ENCODE data around the gene CLP1.

Gene CLP1

DNA sequence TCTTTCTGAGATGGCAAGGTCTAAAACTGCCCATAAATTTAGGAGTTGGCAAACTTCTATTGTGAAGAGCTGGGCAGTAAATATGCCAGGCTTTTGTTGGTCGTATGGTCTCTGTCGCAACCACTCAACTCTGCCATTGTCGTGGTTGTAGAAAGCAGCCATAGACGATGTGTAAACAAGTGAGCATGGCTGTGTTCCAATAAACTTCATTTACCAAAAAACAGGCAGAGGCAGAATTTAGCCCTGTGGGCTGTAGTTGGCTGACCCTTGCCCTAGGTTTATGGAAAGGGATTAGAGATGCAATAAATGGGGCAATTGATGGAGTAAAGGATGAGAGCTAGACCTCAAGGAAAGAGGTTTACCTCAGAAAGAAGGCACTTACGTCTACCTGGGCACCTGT, 25.4 kb upstream of the CLP1 start:
- H3K4me2 ChIP-seq (ENCODE audit: low read depth, low read length, poor library complexity, severe bottlenecking), result no peak overlapping the region

GRCh38 chr11:57633394-57634070, 24.0 kb upstream of the CLP1 start:
- no peak for TF ChIP-seq EZH2phosphoT487 (IDR thresholded peaks at IDR 0.05; ENCODE audit: borderline replicate concordance)
- TF ChIP-seq, protein P1, sequence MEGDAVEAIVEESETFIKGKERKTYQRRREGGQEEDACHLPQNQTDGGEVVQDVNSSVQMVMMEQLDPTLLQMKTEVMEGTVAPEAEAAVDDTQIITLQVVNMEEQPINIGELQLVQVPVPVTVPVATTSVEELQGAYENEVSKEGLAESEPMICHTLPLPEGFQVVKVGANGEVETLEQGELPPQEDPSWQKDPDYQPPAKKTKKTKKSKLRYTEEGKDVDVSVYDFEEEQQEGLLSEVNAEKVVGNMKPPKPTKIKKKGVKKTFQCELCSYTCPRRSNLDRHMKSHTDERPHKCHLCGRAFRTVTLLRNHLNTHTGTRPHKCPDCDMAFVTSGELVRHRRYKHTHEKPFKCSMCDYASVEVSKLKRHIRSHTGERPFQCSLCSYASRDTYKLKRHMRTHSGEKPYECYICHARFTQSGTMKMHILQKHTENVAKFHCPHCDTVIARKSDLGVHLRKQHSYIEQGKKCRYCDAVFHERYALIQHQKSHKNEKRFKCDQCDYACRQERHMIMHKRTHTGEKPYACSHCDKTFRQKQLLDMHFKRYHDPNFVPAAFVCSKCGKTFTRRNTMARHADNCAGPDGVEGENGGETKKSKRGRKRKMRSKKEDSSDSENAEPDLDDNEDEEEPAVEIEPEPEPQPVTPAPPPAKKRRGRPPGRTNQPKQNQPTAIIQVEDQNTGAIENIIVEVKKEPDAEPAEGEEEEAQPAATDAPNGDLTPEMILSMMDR (conservative IDR thresholded peaks at IDR 0.05; ENCODE audit: low read length), result no peak
- H3K9me3 ChIP-seq (ENCODE audit: insufficient read depth, low read depth, low read length), result no peaks in the 10 kb centered on the region
- peaks cover 27% of the 10 kb centered on the region for H3K4me1 ChIP-seq (ENCODE audit: insufficient read depth, low read length, poor library complexity, severe bottlenecking)
- H3K9ac ChIP-seq (ENCODE audit: low read depth, low read length, poor library complexity, severe bottlenecking), result no peak overlapping the region
- peaks cover 4% of the 10 kb centered on the region; the same call in 1 of the 2 replicates for H3K79me2 ChIP-seq (ENCODE audit: insufficient read depth, low read length)
- H3K4me3 ChIP-seq (ENCODE audit: low read length, poor library complexity, severe bottlenecking), result no peak overlapping the region
- H4K20me1 ChIP-seq (ENCODE audit: insufficient read depth, low read length, poor library complexity, severe bottlenecking), result no peaks in the 10 kb centered on the region
- H2AFZ ChIP-seq (ENCODE audit: low read length), result no peak overlapping the region
- no peaks in the 10 kb centered on the region for H3K36me3 ChIP-seq (ENCODE audit: insufficient read depth, low read length)
- no peak overlapping the region for H3K4me2 ChIP-seq (ENCODE audit: low read depth, low read length, poor library complexity, severe bottlenecking)
- H3K27me3 ChIP-seq (ENCODE audit: insufficient read depth, low read length, poor library complexity, severe bottlenecking), result no peaks in the 10 kb centered on the region
- no peaks in the 10 kb centered on the region for H3K9me2 ChIP-seq (replicated peaks; ENCODE audit: low read depth, low read length)
- no peaks in the 10 kb centered on the region for H3F3A ChIP-seq (ENCODE audit: low read depth)

More for the DNA sequence above, 25.4 kb upstream of the CLP1 start:
- Histone ChIP-seq H3F3A (ENCODE audit: low read depth) (no peaks in the 10 kb centered on the region), H2AFZ (ENCODE audit: low read length) (no peak overlapping the region), H3K9ac (ENCODE audit: low read depth, low read length, poor library complexity, severe bottlenecking) (no peak overlapping the region), H3K4me1 (ENCODE audit: insufficient read depth, low read length, poor library complexity, severe bottlenecking) (peaks cover 18% of the 10 kb centered on the region), H3K36me3 (ENCODE audit: insufficient read depth, low read length) (no peaks in the 10 kb centered on the region), H4K20me1 (ENCODE audit: insufficient read depth, low read length, poor library complexity, severe bottlenecking) (no peaks in the 10 kb centered on the region), H3K27me3 (ENCODE audit: insufficient read depth, low read length, poor library complexity, severe bottlenecking) (no peaks in the 10 kb centered on the region), H3K79me2 (ENCODE audit: insufficient read depth, low read length) (no peaks in the 10 kb centered on the region), H3K4me3 (ENCODE audit: low read length, poor library complexity, severe bottlenecking) (no peak overlapping the region), H3K9me3 (ENCODE audit: insufficient read depth, low read depth, low read length) (no peaks in the 10 kb centered on the region), H3K9me2 (replicated peaks; ENCODE audit: low read depth, low read length) (no peaks in the 10 kb centered on the region)
- TF ChIP-seq, protein P1 (conservative IDR thresholded peaks at IDR 0.05; ENCODE audit: low read length), result no peak
- no peak for TF ChIP-seq EZH2phosphoT487 (IDR thresholded peaks at IDR 0.05; ENCODE audit: borderline replicate concordance)

DNA sequence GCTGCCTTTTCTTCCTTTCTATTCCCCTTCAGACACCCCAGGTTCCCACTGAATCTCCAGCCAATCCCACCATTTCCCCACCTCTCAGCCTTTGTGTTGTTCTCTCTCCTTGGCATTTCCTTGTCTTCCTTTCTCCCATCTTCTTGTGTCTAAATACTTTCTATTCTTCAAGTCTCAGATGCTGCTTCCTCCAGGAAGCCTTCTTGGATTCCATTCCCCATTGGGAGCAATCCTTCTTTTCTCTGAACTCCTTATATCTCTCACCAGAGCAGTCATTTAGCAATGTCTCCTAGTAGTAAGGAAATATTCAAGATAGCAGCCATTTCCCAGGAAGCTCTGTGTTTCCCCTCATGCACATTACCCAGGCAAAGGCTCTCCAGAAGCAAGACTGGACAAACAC, 23.3 kb upstream of the CLP1 start:
- TF ChIP-seq, protein P1 (conservative IDR thresholded peaks at IDR 0.05; ENCODE audit: low read length), result no peak
- TF ChIP-seq EZH2phosphoT487 (IDR thresholded peaks at IDR 0.05; ENCODE audit: borderline replicate concordance), result no peak
- H3K9ac ChIP-seq (ENCODE audit: low read depth, low read length, poor library complexity, severe bottlenecking), result no peak overlapping the region
- no peaks in the 10 kb centered on the region for H3K36me3 ChIP-seq (ENCODE audit: insufficient read depth, low read length)
- H3K4me1 ChIP-seq (ENCODE audit: insufficient read depth, low read length, poor library complexity, severe bottlenecking), result peaks cover 21% of the 10 kb centered on the region
- H2AFZ ChIP-seq (ENCODE audit: low read length), result no peak overlapping the region
- H3F3A ChIP-seq (ENCODE audit: low read depth), result no peaks in the 10 kb centered on the region
- peaks cover 12% of the 10 kb centered on the region; the same call in 1 of the 2 replicates for H3K79me2 ChIP-seq (ENCODE audit: insufficient read depth, low read length)
- H3K9me2 ChIP-seq (replicated peaks; ENCODE audit: low read depth, low read length), result no peaks in the 10 kb centered on the region
- H4K20me1 ChIP-seq (ENCODE audit: insufficient read depth, low read length, poor library complexity, severe bottlenecking), result no peaks in the 10 kb centered on the region
- H3K4me3 ChIP-seq (ENCODE audit: low read length, poor library complexity, severe bottlenecking), result no peak overlapping the region
- H3K27me3 ChIP-seq (ENCODE audit: insufficient read depth, low read length, poor library complexity, severe bottlenecking), result no peaks in the 10 kb centered on the region
- H3K4me2 ChIP-seq (ENCODE audit: low read depth, low read length, poor library complexity, severe bottlenecking), result no peak overlapping the region
- H3K9me3 ChIP-seq (ENCODE audit: insufficient read depth, low read depth, low read length), result no peaks in the 10 kb centered on the region
